Activated naive CD8-positive, alpha-beta T cell treated with anti-CD3 and anti-CD28 coated beads for 36 hours (primary cell): Measurements from ENCODE around the gene RHEBL1. TPM values are rescaled to one million over a fixed set of nuclear protein-coding genes. Genes with fewer than 3 reads are reported as not detected.

Experiments
- total RNA-seq, 2 experiments: library from RNA; stranded (reverse); gene quantifications; one replicate each; pipeline ENCODE4 v1.2.3, GENCODE V29; 2021

Gene RHEBL1
- total RNA-seq, 2 experiments from 2014 or later = 11.0 to 13.2 TPM

Other genes starting within 250 kb of the RHEBL1 start
- 100 to 1,000 TPM; 123 to 129 TPM for gene DDX23, start 217.8 kb downstream of the RHEBL1 start, total RNA-seq
- 1 to 10 TPM; 2.6 to 3.1 TPM for gene RND1, start 204.1 kb downstream of the RHEBL1 start, total RNA-seq
- gene FKBP11, start 144.5 kb downstream of the RHEBL1 start, total RNA-seq = 100 to 1,000 TPM in 1 of 2 experiments, 10 to 100 TPM in 1; 97.4 to 104 TPM
- gene ARF3, start 112.5 kb downstream of the RHEBL1 start, total RNA-seq = 10 to 100 TPM; 81.8 to 82.5 TPM
- gene WNT10B, start 98.2 kb downstream of the RHEBL1 start, total RNA-seq = under 1 TPM; 0.24 to 0.39 TPM
- not detected for gene WNT1, start 91.7 kb downstream of the RHEBL1 start, total RNA-seq
- 1 to 10 TPM; 1.3 to 1.4 TPM for gene DDN, start 70.6 kb downstream of the RHEBL1 start, total RNA-seq
- gene PRKAG1, start 51.2 kb downstream of the RHEBL1 start, total RNA-seq = 10 to 100 TPM; 57.9 to 60.9 TPM
- gene KMT2D, start 9.2 kb downstream of the RHEBL1 start, total RNA-seq = 10 to 100 TPM; 45.3 to 47.5 TPM
- not detected for gene DHH, start 24.8 kb upstream of the RHEBL1 start, total RNA-seq
- 10 to 100 TPM; 21.9 to 25.4 TPM for gene LMBR1L, start 40.9 kb upstream of the RHEBL1 start, total RNA-seq
- gene TUBA1B, start 61.4 kb upstream of the RHEBL1 start, total RNA-seq = 1,000 to 10,000 TPM; 2,350 to 2,390 TPM
- gene TUBA1A, start 119.1 kb upstream of the RHEBL1 start, total RNA-seq = 10 to 100 TPM; 54.3 to 55.0 TPM
- 100 to 1,000 TPM; 315 to 343 TPM for gene TUBA1C, start 195.1 kb upstream of the RHEBL1 start, total RNA-seq
- not detected for gene PRPH, start 225.2 kb upstream of the RHEBL1 start, total RNA-seq